GM12878 (cell line): ENCODE measurements around the gene ITCH. TPM values are rescaled to one million over a fixed set of nuclear protein-coding genes. Genes with fewer than 3 reads are reported as not detected.
"Not testable (repeated sequence)": the region's sequence is repeated elsewhere in the genome, so short reads cannot be mapped to it uniquely, and the experiment has no call there.

ENCODE experiments used
- ATAC-seq: fragments of 200-7000 bp; cut with Tn5 transposase; 3 replicates; pipeline ENCODE4 v1.9.1; 2020; ENCODE audit warnings: mild to moderate bottlenecking, moderate library complexity
- BruUV-seq: library from RNA; stranded (reverse); fragments of 400-500 nt; replicated peaks from 2 replicates; lab custom pipeline; 2021; lab: Mats Ljungman, UMichigan
- CTCF ChIA-PET: fragments of 300-600 bp; sonication (Branson Sonifier 250); formaldehyde crosslinking; extraction: SDS; loops from one replicate; lab custom pipeline; 2021; ENCODE audit warnings: inconsistent platforms; lab: Yijun Ruan, JAX
- POLR2A ChIA-PET: fragments of 350-600 bp; formaldehyde crosslinking; extraction: SDS; loops from one replicate; lab custom pipeline; 2021; ENCODE audit warnings: inconsistent platforms; lab: Charles Lee
- RAD21 ChIA-PET: fragments of 300-600 bp; sonication (Branson Sonifier 250); formaldehyde crosslinking; loops from one replicate; lab custom pipeline; 2023; ENCODE audit warnings: antibody characterized with exemption; ENCODE audit not compliant: unreplicated experiment; lab: Charles Lee
- SMC1A ChIA-PET: fragments of 300-600 bp; sonication (Branson Sonifier 250); formaldehyde crosslinking; loops from one replicate; lab custom pipeline; 2023; ENCODE audit not compliant: unreplicated experiment, uncharacterized antibody; lab: Charles Lee
- DNase-seq: peaks from one replicate; pipeline ENCODE4 v3.0.0-alpha.2; 2011; ENCODE audit warnings: low read depth, low spot score
- FAIRE-seq: peaks from 3 replicates; lab custom pipeline; 2011; peaks lifted over from hg19 to GRCh38; lab: Jason Lieb, UNC
- H2AFZ ChIP-seq: 2 replicates; pipeline ENCODE4 v1.6.0; 2011; ENCODE audit warnings: low read depth, low read length, control low read depth; ENCODE audit not compliant: control insufficient read depth
- H3K27ac ChIP-seq: 2 replicates; pipeline ENCODE4 v1.5.1; 2011; ENCODE audit warnings: control low read depth; ENCODE audit not compliant: control insufficient read depth, insufficient read depth
- H3K27me3 ChIP-seq, 2 experiments: replicated peaks in 1 of 2; 2 replicates each; pipeline versions ENCODE4 v1.6.0 to v1.6.1; 2011; ENCODE audit warnings: low read length in 1 of 2; ENCODE audit not compliant: control insufficient read depth in 2 of 2, insufficient read depth in 2 of 2
- H3K36me3 ChIP-seq, 2 experiments: 2 replicates each; pipeline ENCODE4 v1.5.1; 2011; ENCODE audit warnings: low read length in 1 of 2; ENCODE audit not compliant: control insufficient read depth in 2 of 2, insufficient read depth in 2 of 2
- H3K4me1 ChIP-seq: 2 replicates; pipeline ENCODE4 v1.6.1; 2011; ENCODE audit warnings: mild to moderate bottlenecking, low read length, moderate library complexity, mixed read lengths; ENCODE audit not compliant: control insufficient read depth, insufficient read depth
- H3K4me2 ChIP-seq: 2 replicates; pipeline ENCODE4 v1.6.0; 2011; ENCODE audit warnings: control low read depth; ENCODE audit not compliant: control insufficient read depth, insufficient read depth
- H3K4me3 ChIP-seq: fragments of 200-600 bp; sonication (generic); 2 replicates; pipeline ENCODE4 v1.5.1; 2016
- H3K79me2 ChIP-seq: 2 replicates; pipeline ENCODE4 v1.6.0; 2011; ENCODE audit warnings: low read length; ENCODE audit not compliant: control insufficient read depth, insufficient read depth
- H3K9ac ChIP-seq: 2 replicates; pipeline ENCODE4 v1.8.0; 2011; ENCODE audit warnings: low read length, control low read depth, mixed read lengths; ENCODE audit not compliant: control insufficient read depth, insufficient read depth
- H3K9me3 ChIP-seq: replicated peaks from 3 replicates; pipeline ENCODE4 v1.5.1; 2011; ENCODE audit warnings: mild to moderate bottlenecking, low read length; ENCODE audit not compliant: control insufficient read depth, insufficient read depth
- H4K20me1 ChIP-seq: 2 replicates; pipeline ENCODE4 v1.6.0; 2011; ENCODE audit not compliant: control insufficient read depth, insufficient read depth
- CHD2 ChIP-seq: IDR thresholded peaks from 2 replicates; pipeline ENCODE4 v1.6.1; 2011; ENCODE audit warnings: low read depth, low read length, improper control_type of control experiment, borderline replicate concordance
- IRF4 ChIP-seq: IDR thresholded peaks from 2 replicates; pipeline ENCODE4 v1.6.1; 2011; ENCODE audit warnings: low read depth, low read length
- NFYA ChIP-seq: IDR thresholded peaks from 2 replicates; pipeline ENCODE4 v1.6.1; 2011; ENCODE audit warnings: low read depth, mild to moderate bottlenecking, low read length, improper control_type of control experiment, borderline replicate concordance
- NR2C1 ChIP-seq: fragments of 450-650 bp; IDR thresholded peaks from 2 replicates; pipeline ENCODE4 v1.6.1; 2017; ENCODE audit warnings: antibody characterized with exemption, mild to moderate bottlenecking, moderate library complexity
- STAT1 ChIP-seq: fragments of 450-650 bp; conservative IDR thresholded peaks from 2 replicates; pipeline ENCODE4 v1.6.1; 2014; ENCODE audit warnings: antibody characterized with exemption, mild to moderate bottlenecking
- WGBS: methylation state at CpG from one replicate; pipeline ENCODE4 v1.1.6; 2016; ENCODE audit warnings: low lambda C conversion rate; ENCODE audit not compliant: insufficient replicate concordance, insufficient coverage; ENCODE audit errors: missing lambda C conversion rate; 5-methylcytosine and 5-hydroxymethylcytosine counted together
- in situ Hi-C: fragments of 300-500 bp; cut with MboI; formaldehyde crosslinking; loops from 9 replicates; pipeline ENCODE4 v1.14.3; 2018; ENCODE audit warnings: mixed read lengths
- intact Hi-C: fragments of 100-400 bp; cut with micrococcal nuclease; formaldehyde crosslinking; loops from one replicate; pipeline ENCODE4 v1.14.2; 2022; ENCODE audit not compliant: unreplicated experiment
- polyA plus RNA-seq, 11 experiments: library from polyadenylated mRNA; depleted of rRNA in 4 of 11; unstranded in 6 of 11; stranded (reverse) in 5 of 11; fragments of >200 nt; fragmentation: Nextera tagmentation in 4 of 11; fragmentation: Illumina TruSeq in 1 of 11; extraction: Ambion mirVana in 4 of 11; extraction: Trizol in 1 of 11; gene quantifications; 1 replicate in 1 of 11; 2 replicates in 10 of 11; pipeline versions ENCODE4 v1.2.1 to v1.2.3, GENCODE V29; 2011 to 2016; ENCODE audit warnings: inconsistent platforms in 2 of 11, missing spikeins in 2 of 11, low read depth in 1 of 11
- total RNA-seq, 4 experiments: library from RNA; depleted of rRNA in 3 of 4; stranded (reverse); fragments of >200 nt in 3 of 4; fragmentation: Illumina TruSeq in 1 of 4; extraction: Trizol in 1 of 4; gene quantifications; 2 replicates each; pipeline versions ENCODE4 v1.2.1 to v1.2.3, GENCODE V29; 2013 to 2021

Gene ITCH
- total and polyA plus RNA-seq, 10 of the 15 experiments (the other 5 are each of a cell fraction or from before 2014, with no cell fraction given), result 7.5 to 46.1 (median 21.5) TPM

- CTCF ChIA-PET, result no interaction called here
- Histone ChIP-seq H3K4me3 (no peak overlapping the region), H3K4me2 (no peak overlapping the region), H3K27me3 (no peaks in the 10 kb centered on the region), H2AFZ (no peak overlapping the region), H3K36me3 (no peaks in the 10 kb centered on the region), H3K4me1 (no peaks in the 10 kb centered on the region), H3K27ac (no peak overlapping the region), H3K9ac (no peak overlapping the region), H3K79me2 (no peaks in the 10 kb centered on the region), H3K9me3 (no peaks in the 10 kb centered on the region), H4K20me1 (no peaks in the 10 kb centered on the region)
- ATAC-seq, result no peak
- POLR2A ChIA-PET, result no interaction called here
- RAD21 ChIA-PET, result no interaction called here
- FAIRE-seq, result no peak
- TF ChIP-seq STAT1 (no peak), CHD2 (no peak), NR2C1 (no peak), IRF4 (no peak), NFYA (no peak)
- no TSS peak for BruUV-seq
- in situ Hi-C loops (no loop called here), intact Hi-C loops (no loop called here)
- no peak for DNase-seq
- WGBS, result 74% methylated on average over 6 of the region's 6 CpGs
- SMC1A ChIA-PET, result no interaction called here
Observed at GRCh38 chr20:34345402-34345736, 17.7 kb upstream of the ITCH start.

DNA sequence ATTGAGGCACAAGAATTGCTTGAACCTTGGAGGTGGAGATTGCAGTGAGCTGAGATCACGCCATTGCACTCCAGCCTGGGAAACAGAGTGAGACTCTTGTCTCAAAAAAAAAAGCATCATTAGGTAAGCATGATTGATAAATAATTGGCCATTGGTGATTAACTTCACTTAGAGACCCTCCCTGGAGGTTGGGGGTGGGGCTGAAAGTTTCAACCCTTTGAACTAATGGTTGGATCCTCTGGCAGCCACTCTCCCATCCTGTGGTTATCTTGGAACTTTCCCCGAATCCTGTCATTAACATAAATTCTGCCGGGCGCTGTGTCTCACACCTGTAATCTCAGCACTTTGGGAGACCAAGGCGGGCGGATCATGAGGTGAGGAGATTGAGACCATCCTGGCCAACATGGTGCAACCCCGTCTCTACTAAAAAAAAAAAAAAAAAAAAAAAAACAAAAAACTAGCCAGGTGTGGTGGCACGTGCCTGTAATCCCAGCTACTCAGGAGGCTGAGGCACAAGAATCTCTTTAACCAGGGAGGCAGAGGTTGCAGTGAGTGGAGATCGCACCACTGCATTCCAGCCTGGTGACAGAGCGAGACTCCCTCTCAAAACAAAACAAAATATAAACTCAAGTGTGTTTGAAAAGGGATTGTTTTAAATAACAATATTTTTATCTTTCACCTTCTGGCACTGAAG, 17.1 kb upstream of the ITCH start:
- H3K9ac ChIP-seq, H3K4me2 ChIP-seq, H2AFZ ChIP-seq, CTCF ChIA-PET, BruUV-seq, intact Hi-C loops, H3K4me3 ChIP-seq, H3K27me3 ChIP-seq, H4K20me1 ChIP-seq, H3K36me3 ChIP-seq, in situ Hi-C loops, H3K79me2 ChIP-seq, H3K4me1 ChIP-seq, FAIRE-seq, H3K27ac ChIP-seq, DNase-seq, H3K9me3 ChIP-seq, ATAC-seq: not testable (repeated sequence)
- SMC1A ChIA-PET, result interaction anchor here (0.7 kb wide), 1 partner anchor 16 kb away, joined by 3 read pairs; no protein-coding TSS in a partner anchor
- RAD21 ChIA-PET, result interaction anchor here (0.7 kb wide), 1 partner anchor 34 kb away, joined by 3 read pairs; no protein-coding TSS in a partner anchor
- WGBS, result 89% methylated on average over 9 of the region's 10 CpGs
- POLR2A ChIA-PET, result interaction anchor here (0.8 kb wide), 1 partner anchor 51 kb away, joined by 8 read pairs; no protein-coding TSS in a partner anchor

- ATAC-seq, H3K4me2 ChIP-seq, FAIRE-seq, intact Hi-C loops, H2AFZ ChIP-seq, H3K36me3 ChIP-seq, BruUV-seq, H4K20me1 ChIP-seq, in situ Hi-C loops, H3K4me3 ChIP-seq, H3K9me3 ChIP-seq, H3K27ac ChIP-seq, H3K4me1 ChIP-seq, H3K79me2 ChIP-seq, CTCF ChIA-PET, DNase-seq, H3K27me3 ChIP-seq, H3K9ac ChIP-seq: not testable (repeated sequence)
- RAD21 ChIA-PET, result interaction anchor here (0.7 kb wide), 1 partner anchor 34 kb away, joined by 3 read pairs; no protein-coding TSS in a partner anchor
- WGBS, result 95% methylated on average over 9 of the region's 9 CpGs
- SMC1A ChIA-PET, result interaction anchor here (0.7 kb wide), 1 partner anchor 15 kb away, joined by 3 read pairs; no protein-coding TSS in a partner anchor
- POLR2A ChIA-PET, result interaction anchor here (0.8 kb wide), 1 partner anchor 51 kb away, joined by 8 read pairs; no protein-coding TSS in a partner anchor
Observed at GRCh38 chr20:34346533-34346865, 16.6 kb upstream of the ITCH start.
